ENCODE measurements around the gene THSD4.

THSD4 gene

GRCh38 chr15:71603379-71603778 is 488.1 kb downstream of the THSD4 start:
- no peak for DNase-seq

GRCh38 chr15:71607383-71607782 is 492.1 kb downstream of the THSD4 start:
- DNase-seq: no peak

- DNase-seq: no peak
Observed at GRCh38 chr15:71610728-71611552, 495.7 kb downstream of the THSD4 start.

- DNase-seq: no peak
Observed at GRCh38 chr15:71611553-71612396, 496.5 kb downstream of the THSD4 start.

GRCh38 chr15:71612397-71612722 is 497.1 kb downstream of the THSD4 start:
- DNase-seq: no peak

GRCh38 chr15:71612869-71613268 is 497.6 kb downstream of the THSD4 start:
- DNase-seq: no peak

GRCh38 chr15:71623111-71623510 is 507.8 kb downstream of the THSD4 start:
- DNase-seq: no peak

- DNase-seq: no peak
Observed at GRCh38 chr15:71626596-71627088, 511.4 kb downstream of the THSD4 start.

- DNase-seq: no peak
Observed at GRCh38 chr15:71627188-71627587, 511.9 kb downstream of the THSD4 start.

- DNase-seq: no peak
Observed at GRCh38 chr15:71627604-71628003, 512.3 kb downstream of the THSD4 start.

- DNase-seq: no peak
Observed at GRCh38 chr15:71628988-71629770, 513.9 kb downstream of the THSD4 start.

- DNase-seq: no peak
Observed at GRCh38 chr15:71629781-71630474, 514.7 kb downstream of the THSD4 start.

GRCh38 chr15:71630475-71630809 is 515.2 kb downstream of the THSD4 start:
- no peak for DNase-seq

GRCh38 chr15:71632576-71633195 is 517.4 kb downstream of the THSD4 start:
- DNase-seq: no peak

- DNase-seq: no peak
Observed at GRCh38 chr15:71634820-71635560, 519.7 kb downstream of the THSD4 start.

- DNase-seq: no peak
Observed at GRCh38 chr15:71635735-71636134, 520.5 kb downstream of the THSD4 start.

GRCh38 chr15:71638876-71639275 is 523.6 kb downstream of the THSD4 start:
- no peak for DNase-seq

- DNase-seq: no peak
Observed at GRCh38 chr15:71639471-71639870, 524.2 kb downstream of the THSD4 start.

- no peak for DNase-seq
Observed at GRCh38 chr15:71643918-71644317, 528.6 kb downstream of the THSD4 start.

- DNase-seq: no peak
Observed at GRCh38 chr15:71646767-71647486, 531.7 kb downstream of the THSD4 start.

- DNase-seq: no peak
Observed at GRCh38 chr15:71647487-71647808, 532.2 kb downstream of the THSD4 start.

Data from RPMI8226 (cell line).